ENCODE results near the gene PRXL2B.

The PRXL2B gene

GRCh38 chr1:2585318-2586092, 1.1 kb upstream of the PRXL2B start:
- peak; percentile 58 for DNase-seq (ENCODE audit: low spot score)

- DNase-seq (ENCODE audit: low spot score) = no peak
Observed at GRCh38 chr1:2587071-2587859, 688 bp downstream of the PRXL2B start.

GRCh38 chr1:2587860-2588571, 1.4 kb downstream of the PRXL2B start:
- DNase-seq (ENCODE audit: low spot score) = no peak

GRCh38 chr1:2588661-2589430, 2.3 kb downstream of the PRXL2B start:
- DNase-seq (ENCODE audit: low spot score) = no peak

GRCh38 chr1:2589431-2590232, 3.1 kb downstream of the PRXL2B start:
- no peak for DNase-seq (ENCODE audit: low spot score)

GRCh38 chr1:2590233-2591141, 3.9 kb downstream of the PRXL2B start:
- DNase-seq (ENCODE audit: low spot score) = no peak

GRCh38 chr1:2591233-2591580, 4.6 kb downstream of the PRXL2B start:
- no peak for DNase-seq (ENCODE audit: low spot score)

- no peak for DNase-seq (ENCODE audit: low spot score)
Observed at GRCh38 chr1:2591581-2592261, 5.1 kb downstream of the PRXL2B start.

GRCh38 chr1:2592672-2593071, 6.1 kb downstream of the PRXL2B start:
- no peak for DNase-seq (ENCODE audit: low spot score)

- DNase-seq (ENCODE audit: low spot score) = no peak
Observed at GRCh38 chr1:2593251-2593878, 6.8 kb downstream of the PRXL2B start.

GRCh38 chr1:2594001-2594640, 7.5 kb downstream of the PRXL2B start:
- peak; percentile 49 for DNase-seq (ENCODE audit: low spot score)

- DNase-seq (ENCODE audit: low spot score) = no peak
Observed at GRCh38 chr1:2594641-2595131, 8.1 kb downstream of the PRXL2B start.

GRCh38 chr1:2595261-2595811, 8.8 kb downstream of the PRXL2B start:
- DNase-seq (ENCODE audit: low spot score) = no peak

- no peak for DNase-seq (ENCODE audit: low spot score)
Observed at GRCh38 chr1:2595812-2596529, 9.4 kb downstream of the PRXL2B start.

GRCh38 chr1:2596530-2597333, 10.2 kb downstream of the PRXL2B start:
- DNase-seq (ENCODE audit: low spot score) = no peak

All from AG08396 (cell line).